Stimulated activated CD8-positive, alpha-beta memory T cell treated with anti-CD3 and anti-CD28 coated beads, Interleukin-4, amount 100 ng/mL, for 24 hours (primary cell): Measurements from ENCODE around the gene LAMC3.
"Not testable (repeated sequence)": the region's sequence is repeated elsewhere in the genome, so short reads cannot be mapped to it uniquely, and the experiment has no call there.

Source experiments
- DNase-seq: peaks from one replicate; pipeline ENCODE4 v3.0.0-alpha.2; 2020; ENCODE audit warnings: low read depth

The LAMC3 gene

GRCh38 chr9:131097126-131097947 is 88.4 kb downstream of the LAMC3 start:
- no peak for DNase-seq

DNA sequence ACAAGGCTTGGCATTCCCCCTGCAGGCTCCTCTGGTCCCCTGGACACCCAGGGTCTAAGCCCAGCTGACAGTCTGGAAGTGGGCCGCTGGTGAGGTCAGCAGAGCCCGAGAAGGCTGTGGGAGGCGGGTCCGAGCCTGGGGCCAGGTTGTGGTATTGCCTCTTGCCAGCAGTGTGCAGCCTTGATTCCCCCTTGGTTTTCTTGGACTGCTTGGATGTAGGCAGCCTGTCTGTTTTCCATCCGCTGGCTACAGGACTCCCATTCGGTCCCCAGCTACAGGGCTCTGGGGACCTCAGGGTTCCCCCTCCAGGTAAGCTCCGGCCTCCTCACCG is 88.9 kb downstream of the LAMC3 start:
- no peak for DNase-seq

- DNase-seq, result no peak
Observed at GRCh38 chr9:131098391-131099101, 89.6 kb downstream of the LAMC3 start.

DNA sequence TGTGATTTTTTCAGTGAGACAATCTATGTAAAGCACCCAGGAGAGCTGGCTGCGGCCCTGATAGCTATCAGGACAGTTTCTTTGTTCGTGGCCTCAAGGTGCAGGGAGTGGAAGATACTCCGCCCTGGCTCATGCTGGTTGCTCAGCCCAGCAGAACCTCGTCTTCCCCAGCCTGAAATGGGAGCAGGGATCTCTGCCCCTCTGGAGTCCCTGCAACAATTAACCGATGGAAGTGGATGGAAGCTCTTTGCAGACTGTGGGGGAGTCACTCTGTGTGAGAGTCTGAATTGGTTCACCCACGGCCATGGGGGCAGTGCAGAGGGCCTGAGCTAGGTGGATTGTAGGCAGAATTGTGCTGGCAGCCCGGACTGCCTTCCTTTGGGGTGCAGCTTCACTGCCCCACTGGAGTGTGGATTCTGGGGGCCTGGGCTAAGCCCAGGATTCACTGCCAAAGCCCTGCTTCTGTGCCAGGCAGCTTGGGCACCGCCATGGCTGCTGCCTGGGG is 90.2 kb downstream of the LAMC3 start:
- no peak for DNase-seq

- DNase-seq, result not testable (repeated sequence)
Observed at GRCh38 chr9:131099845-131100244, 90.9 kb downstream of the LAMC3 start.

DNA sequence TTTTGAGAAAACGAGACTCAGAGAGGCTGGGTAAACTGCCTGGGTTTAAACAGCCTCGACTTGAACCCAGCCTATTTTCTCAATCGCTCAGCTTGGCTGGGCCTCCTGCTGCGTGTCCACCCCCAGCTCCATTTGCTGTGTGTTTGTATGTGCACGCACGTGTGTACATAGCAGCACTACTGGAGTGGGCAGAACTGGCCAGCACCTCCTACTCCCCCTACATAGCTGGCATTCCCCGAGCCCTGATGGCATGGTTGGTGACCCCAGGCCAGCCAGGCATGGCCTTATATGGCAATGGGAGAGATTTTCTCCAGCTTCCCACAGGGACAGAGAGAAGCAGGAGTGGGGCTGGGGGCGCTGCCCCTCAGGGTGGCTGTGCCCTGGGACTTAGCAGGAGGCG is 91.5 kb downstream of the LAMC3 start:
- DNase-seq, result no peak

DNA sequence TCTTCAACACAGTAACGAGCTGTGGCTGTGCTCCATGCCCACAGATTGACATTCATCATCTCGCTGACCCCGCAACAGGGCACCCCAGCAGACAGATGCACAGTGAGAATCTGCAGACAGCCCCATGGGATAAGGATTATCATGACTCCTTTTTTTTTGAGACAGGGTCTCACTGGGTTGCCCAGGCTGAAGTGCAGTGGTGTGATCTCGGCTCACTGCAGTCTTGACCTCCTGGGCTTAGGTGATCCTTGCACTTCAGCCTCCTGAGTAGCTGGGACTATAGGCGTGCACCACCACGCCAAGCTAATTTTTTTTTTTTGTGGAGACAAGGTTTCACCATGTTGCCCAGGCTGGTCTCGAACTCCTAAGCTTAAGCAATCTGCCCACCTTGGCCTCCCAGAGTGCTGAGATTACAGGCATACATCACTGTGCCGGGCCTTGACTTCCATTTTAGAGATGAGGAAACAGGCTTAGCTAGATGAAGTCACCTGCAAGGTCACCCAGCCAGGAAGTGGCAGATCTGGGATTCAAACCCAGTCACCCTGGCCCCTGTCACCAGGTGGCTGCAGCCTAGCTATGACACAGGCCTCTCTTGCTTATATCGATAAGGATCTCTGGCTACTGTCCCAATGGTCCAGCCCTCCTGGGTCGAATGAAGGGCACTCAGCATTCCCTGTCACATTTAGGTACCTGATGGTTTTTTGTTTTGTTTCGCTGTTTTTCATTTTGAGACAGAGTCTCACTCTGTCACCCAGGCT is 92.4 kb downstream of the LAMC3 start:
- no peak for DNase-seq

- DNase-seq, result no peak
Observed at GRCh38 chr9:131103024-131103423, 94.0 kb downstream of the LAMC3 start.

GRCh38 chr9:131103535-131103934 is 94.6 kb downstream of the LAMC3 start:
- no peak for DNase-seq

GRCh38 chr9:131104016-131104740 is 95.2 kb downstream of the LAMC3 start:
- DNase-seq, result no peak

DNA sequence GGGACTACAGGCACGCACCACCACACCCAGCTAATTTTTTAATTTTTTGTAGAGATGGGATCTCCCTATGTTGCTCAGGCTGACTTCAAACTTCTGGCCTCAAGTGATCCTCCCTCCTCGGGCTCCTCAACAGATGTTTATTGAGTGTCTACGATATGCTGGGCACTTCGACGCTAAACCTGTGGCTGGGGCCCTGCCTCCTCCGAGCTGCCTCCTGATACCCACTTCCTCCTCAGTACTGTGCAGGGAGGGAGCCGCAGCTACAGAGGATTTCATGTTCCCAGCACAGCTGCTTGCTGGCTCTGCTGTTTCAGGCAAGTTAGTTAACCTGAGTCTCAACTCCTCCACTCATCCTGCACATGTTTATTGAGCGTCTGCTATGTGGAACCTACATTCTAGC is 97.0 kb downstream of the LAMC3 start:
- DNase-seq, result no peak

GRCh38 chr9:131107760-131108159 is 98.8 kb downstream of the LAMC3 start:
- DNase-seq, result no peak

DNA sequence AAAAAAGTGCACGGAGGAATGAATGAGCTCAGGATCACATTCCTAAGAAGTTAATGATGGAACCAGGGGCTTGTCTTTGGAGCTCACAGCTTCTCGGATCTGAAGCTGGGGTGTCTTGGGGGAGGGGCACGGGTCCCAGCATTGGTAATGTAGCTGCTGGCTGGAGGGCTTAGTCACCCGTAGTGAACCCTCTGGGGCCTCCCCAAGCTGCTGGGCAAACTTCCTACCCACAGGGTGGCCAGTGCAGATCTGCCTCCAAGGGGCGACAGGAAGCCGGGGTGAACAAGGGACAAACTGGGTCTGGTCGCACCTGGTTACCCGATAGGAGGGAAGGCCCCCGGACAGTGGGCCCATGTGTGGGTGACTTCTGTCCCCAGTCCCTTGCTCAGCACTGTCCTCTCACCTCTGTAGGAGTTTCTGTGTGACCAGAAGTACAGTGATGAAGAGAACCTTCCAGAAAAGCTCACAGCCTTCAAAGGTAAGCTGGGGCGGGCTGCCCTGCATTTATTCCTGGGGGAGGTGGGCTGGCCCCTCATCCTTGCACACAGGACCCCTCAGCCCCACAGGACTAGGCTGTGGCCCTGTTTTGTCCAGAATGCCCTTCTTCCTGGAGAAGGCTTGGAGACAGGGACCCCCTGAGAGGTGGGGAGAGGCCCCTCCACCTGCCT is 102.3 kb downstream of the LAMC3 start:
- no peak for DNase-seq

- DNase-seq, result no peak
Observed at GRCh38 chr9:131111854-131112311, 102.9 kb downstream of the LAMC3 start.

- DNase-seq, result no peak
Observed at GRCh38 chr9:131112374-131113154, 103.6 kb downstream of the LAMC3 start.

- no peak for DNase-seq
Observed at GRCh38 chr9:131113655-131114054, 104.7 kb downstream of the LAMC3 start.

GRCh38 chr9:131114084-131114535 is 105.1 kb downstream of the LAMC3 start:
- DNase-seq, result no peak

DNA sequence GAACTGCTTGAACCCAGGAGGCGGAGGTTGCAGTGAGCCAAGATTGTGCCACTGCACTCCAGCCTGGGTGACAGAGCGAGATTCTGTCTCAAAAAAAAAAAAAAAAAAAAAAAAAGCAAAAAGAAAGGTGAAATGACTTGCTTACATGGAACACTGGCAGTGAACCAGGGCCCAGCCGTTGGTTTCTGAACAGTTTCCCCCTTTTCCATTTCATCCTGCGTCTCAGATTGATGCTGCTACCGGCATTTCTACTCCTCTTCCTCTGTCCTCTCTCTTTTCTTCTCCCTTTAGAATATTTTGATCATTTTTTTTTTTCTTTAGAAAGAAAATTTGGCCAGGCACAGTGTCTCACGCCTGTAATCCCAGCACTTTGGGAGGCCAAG is 106.4 kb downstream of the LAMC3 start:
- DNase-seq, result not testable (repeated sequence)

GRCh38 chr9:131116281-131117120 is 107.5 kb downstream of the LAMC3 start:
- DNase-seq, result no peak
